Epithelial cell of proximal tubule (primary cell): ENCODE data around the gene KIRREL3. TPM values are rescaled to one million over a fixed set of nuclear protein-coding genes. Genes with fewer than 3 reads are reported as not detected.

Experiments used
- DNase-seq: peaks from one replicate; pipeline ENCODE4 v3.0.0-alpha.2; 2011; ENCODE audit warnings: low read depth
- H3K4me3 ChIP-seq: 2 replicates; pipeline ENCODE4 v1.5.1; 2011; ENCODE audit warnings: low read depth, mild to moderate bottlenecking, low read length
- total RNA-seq: library from RNA; depleted of rRNA; stranded (reverse); fragments of >200 nt; gene quantifications from 2 replicates; pipeline ENCODE4 v1.2.3, GENCODE V29; 2015
- TF ChIP-seq, protein P1 (sequence below): conservative IDR thresholded peaks from 2 replicates; pipeline ENCODE4 v1.5.1; 2012; ENCODE audit warnings: low read depth, mild to moderate bottlenecking, low read length

KIRREL3 gene
- total RNA-seq, 1 donor from 2014 or later: 5.1 TPM

DNA sequence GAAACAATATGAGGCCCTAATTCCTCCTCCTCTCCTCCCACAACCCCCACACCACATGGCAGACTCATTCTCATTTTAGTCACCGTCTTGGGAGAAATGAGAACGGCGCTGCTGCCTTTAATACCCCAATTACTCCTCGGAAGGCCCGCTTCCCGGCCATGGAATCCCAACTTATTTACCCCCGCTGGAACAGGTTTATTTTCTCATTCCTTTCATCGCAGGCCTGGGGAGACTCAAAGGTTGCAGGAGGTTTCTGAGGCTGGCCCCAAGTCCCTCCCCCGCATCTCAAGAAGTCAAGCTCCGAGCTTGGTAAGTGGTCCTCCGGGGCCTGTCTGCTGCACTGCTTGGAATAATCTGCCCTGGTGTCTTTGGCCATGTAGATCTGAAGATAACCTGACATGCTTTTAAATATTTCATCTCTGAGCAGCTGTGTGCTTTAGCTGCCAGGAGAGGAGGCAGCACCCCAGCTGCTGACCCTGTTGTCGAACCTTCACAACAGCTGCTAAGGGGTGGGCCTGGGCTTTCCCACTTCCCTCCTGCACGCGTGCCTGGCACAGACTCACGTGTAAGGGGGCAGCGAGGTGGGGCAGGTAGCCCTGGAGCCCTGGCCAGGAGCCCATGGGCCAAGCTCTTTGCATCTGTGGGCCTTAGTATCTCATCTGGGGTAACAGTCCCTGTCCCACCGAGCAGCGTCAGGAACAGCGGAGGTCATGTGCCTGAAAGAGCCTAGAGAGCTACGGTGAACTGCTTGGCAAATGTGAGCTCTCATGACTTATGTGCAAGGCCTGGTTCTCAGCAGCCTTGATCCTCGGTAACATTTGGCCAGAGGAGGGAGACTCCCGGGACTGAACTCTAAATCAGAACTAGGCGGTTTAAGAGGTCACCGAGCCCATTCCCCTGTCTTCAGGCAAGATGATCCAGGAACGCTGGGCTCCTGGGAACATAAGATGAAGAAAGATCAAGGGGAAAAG lies 480.5 kb downstream of the KIRREL3 start:
- TF ChIP-seq, protein P1, sequence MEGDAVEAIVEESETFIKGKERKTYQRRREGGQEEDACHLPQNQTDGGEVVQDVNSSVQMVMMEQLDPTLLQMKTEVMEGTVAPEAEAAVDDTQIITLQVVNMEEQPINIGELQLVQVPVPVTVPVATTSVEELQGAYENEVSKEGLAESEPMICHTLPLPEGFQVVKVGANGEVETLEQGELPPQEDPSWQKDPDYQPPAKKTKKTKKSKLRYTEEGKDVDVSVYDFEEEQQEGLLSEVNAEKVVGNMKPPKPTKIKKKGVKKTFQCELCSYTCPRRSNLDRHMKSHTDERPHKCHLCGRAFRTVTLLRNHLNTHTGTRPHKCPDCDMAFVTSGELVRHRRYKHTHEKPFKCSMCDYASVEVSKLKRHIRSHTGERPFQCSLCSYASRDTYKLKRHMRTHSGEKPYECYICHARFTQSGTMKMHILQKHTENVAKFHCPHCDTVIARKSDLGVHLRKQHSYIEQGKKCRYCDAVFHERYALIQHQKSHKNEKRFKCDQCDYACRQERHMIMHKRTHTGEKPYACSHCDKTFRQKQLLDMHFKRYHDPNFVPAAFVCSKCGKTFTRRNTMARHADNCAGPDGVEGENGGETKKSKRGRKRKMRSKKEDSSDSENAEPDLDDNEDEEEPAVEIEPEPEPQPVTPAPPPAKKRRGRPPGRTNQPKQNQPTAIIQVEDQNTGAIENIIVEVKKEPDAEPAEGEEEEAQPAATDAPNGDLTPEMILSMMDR: no peak
- DNase-seq: no peak
- H3K4me3 ChIP-seq: no peak overlapping the region

DNA sequence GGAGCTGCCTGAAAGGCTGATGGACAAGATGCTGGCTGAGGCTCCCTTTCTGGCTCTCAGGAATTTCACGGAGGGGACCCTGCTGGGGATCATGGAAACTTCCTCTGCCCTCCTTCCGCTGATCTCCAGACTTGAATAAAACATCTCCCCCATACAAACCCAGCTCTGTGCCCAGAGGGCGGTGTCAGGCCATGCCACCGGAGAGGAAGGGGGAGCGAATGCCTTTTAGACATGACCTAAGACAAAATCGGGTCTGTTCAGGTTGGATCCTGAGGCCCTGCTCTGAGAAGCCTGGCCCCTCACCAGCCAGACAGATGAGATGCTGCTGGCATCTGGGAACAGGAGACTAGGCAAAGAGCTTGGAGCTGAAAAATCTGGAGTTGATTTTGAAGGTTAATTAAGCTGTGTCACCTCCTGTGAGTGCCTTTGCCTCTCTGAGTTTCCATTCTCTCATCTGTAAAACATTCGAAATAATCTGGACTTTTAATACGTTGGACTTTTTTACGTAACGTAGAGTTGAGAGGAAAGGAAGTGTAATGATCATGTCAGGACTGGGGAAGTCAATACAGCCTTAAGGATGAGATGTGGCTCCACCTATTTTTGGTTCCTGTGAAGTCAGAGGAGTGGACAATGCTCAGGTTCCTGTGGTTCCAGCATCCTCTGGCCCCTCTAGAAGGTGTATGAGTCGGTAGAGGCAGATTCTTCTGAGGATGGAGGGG lies 481.4 kb downstream of the KIRREL3 start:
- TF ChIP-seq, protein P1: no peak
- DNase-seq: no peak
- H3K4me3 ChIP-seq: no peak overlapping the region

DNA sequence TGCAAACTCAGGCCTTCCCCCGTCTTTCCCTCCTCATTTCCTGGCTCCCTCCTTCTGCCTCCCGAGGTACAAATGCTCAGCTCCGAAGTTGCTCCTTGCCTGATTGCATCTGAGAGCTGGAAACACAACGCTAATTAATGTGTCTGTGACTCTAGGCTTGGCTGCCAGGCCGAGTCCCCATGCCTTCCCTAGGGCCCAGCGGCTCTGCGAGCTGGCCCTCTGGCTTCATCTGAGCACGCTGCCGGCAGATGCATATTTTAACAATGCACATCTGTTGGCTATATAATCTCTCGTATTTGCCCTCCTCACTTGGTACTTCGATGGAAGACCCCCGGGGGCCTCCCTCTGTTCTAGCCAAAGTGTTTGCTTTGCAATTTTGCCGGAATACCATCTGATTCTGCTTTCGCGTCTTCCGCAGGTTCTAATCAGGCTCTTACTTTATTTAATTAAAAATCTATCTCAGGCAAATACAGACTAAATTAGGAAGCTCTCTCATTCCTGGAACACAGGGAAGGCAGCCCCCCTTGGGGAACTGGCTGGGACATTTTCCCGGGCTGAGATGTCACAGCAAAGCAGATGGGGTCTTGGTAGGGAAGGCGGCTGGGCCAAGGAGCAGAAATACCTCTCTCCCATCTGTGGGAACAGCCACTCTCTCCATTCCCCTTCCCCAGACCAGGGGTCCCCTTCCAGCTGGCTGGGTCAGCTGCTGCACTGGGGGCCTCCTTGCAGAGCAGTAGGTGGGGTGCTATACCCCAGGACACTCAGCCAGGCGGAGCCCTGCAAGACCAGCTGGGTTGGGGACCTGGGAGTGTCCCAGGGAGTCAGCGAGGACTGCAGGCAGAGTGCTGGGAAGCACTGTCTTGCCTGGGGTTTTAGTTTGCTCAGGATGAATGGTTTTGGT lies 482.2 kb downstream of the KIRREL3 start:
- no peak for DNase-seq
- TF ChIP-seq, protein P1: no peak
- no peak overlapping the region for H3K4me3 ChIP-seq

DNA sequence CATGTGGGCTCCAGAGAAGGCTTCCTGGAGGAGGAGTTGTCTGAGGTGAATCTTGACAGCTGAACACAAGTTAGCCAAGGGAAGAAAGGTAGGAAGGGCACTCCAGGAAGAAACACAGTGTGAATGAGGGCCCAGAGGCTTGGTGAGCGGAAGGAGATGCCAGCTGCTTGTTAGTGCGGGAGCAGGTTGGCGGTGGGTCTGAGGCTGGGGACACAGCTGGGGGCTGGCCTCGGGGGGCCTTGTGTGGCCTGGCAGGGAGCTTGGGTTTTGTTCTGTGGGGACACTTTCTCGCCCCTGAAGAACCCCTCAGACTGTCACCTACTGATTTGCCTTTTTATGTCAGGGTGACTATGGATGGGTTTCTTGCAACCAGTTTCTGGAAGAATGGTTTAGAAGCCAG lies 485.1 kb downstream of the KIRREL3 start:
- TF ChIP-seq, protein P1: no peak
- H3K4me3 ChIP-seq: no peak overlapping the region
- no peak for DNase-seq

DNA sequence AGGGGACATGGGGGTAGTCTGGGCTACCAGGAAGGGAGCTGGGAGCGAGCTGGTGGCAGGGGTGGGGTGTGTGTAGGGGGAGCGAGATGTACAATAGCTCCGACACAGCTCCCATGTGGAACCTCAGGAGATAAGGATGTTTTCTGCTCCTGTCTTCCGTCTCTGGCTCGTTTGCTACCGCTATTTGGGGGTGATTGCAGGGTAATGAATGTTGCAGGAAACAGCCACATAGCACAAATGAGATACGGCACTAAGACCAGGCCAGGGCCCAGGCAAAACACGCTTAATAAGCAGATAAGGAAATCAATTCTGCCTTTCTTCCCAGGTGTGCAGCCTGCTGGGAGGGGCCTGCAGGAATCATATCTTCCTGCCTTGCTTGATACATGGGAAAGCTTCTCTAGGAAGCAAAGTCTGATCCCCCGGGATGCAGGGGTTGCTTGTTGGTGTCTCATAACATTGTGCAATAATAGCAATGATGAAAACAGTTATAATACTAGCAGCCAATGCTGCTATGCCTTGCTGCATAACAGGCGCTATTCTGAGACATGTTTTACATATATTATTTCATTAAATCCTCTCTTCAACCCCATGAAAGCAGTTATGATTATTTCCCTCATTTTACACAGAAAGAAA lies 486.4 kb downstream of the KIRREL3 start:
- no peak for DNase-seq
- TF ChIP-seq, protein P1: no peak
- no peak overlapping the region for H3K4me3 ChIP-seq
